GM04504 (cell line): ENCODE measurements around the gene CDH4.

ENCODE experiments used
- DNase-seq: peaks from one replicate; pipeline ENCODE4 v3.0.0-alpha.2; 2012; ENCODE audit warnings: low read depth

CDH4 gene

DNA sequence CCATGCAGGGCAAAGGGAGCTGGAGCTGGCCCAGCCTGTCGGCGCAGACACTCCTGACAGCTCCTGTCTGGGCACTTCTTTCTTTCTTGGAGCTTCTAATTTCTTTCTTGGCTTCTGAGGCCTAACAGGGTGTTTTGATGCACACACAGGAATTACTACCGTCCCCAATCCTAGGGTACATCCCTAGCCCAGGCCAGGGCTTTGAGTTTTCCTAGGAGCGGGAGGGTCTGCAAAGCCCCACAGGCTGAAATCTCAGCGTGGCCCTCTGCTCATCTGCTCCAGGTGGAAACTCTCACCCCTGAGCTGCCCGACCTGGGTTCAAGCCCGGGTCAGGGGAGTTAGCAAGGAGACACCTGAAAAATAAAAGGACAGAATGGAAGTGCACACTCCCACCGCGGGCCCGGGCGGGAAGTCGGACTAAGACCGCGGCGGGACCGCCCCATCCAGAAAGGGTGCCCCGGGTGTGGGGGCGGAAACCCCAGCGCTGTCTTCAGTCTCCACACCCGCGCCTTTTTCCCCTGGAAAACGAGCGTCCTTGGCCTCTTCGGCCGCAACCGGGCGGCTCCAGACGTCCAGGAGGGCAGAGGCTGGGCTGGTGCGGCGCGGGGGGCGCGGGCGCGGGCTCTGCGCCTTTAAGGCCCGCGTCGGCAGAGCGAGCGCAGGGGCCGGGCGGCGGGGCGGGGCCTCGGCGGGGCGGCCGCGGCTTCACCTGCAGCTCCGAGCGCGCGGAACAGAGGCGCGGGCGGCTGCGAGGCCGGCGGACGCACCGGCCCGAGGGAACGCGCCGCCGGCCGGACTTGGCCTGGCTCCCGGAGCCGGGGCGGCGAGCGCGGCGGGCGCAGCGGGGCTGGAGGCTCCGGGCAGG is at the start of gene CDH4:
TSS of gene CDH4 (plus strand) at position 733 of the 865 bp plus-strand sequence.
- DNase-seq, result no peak

DNA sequence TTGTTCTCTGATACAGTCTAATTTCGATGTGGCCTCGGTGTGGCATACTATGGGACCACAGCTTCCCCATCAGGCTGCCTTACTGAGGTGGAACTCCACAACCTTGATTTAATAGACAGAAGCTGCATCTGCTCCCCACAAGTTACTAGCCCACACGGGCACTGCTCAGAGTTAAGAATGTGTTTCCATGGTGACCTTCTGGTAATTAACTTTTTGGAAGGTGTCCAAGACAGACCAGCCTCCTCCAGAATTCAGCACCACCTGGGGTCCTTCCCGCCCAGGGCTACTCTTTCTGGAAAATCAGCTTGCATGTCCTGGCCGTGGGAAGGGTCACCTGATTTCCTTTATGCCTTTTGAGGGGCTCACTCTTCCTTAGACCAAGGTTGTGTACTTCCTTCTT is 48.7 kb upstream of the CDH4 start:
- no peak for DNase-seq

DNA sequence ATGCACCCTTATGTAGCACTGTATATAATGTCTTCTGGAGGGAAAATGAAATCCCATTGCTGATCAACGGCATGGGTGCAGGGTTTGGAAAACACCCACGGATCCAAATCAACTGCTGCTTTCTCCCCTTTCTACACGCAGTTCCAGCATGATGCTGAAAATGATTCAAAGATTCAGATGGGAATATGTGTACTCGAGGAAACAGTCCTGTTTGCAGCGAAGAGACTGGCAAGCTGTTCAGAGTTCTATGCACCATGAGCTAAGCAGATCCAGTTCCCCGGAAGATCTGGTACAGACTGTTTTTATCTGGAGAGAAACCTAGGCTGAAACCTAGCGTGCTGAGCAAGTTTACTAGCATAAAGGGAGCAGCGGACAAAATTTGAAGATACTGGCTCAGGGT is 47.9 kb upstream of the CDH4 start:
- no peak for DNase-seq

DNA sequence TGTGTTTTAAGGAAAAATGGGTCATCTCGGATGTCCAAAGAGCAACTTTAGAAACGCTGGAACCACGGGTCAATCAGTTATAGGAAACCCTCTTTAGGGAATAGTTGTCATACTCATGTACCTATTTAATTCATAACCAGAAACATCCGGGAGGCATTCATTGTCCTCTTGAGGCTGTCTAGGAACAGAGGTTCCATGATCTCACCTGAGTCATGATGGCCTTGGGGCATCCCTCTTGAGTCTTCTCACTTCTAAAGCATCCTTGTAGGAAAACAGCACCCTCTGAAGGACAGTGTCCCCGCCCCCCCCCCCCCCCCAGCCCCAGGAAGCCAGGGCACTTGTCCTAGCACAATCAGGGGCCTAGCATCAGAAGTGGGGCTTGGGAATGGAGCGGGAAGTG is 46.3 kb upstream of the CDH4 start:
- DNase-seq, result no peak

DNA sequence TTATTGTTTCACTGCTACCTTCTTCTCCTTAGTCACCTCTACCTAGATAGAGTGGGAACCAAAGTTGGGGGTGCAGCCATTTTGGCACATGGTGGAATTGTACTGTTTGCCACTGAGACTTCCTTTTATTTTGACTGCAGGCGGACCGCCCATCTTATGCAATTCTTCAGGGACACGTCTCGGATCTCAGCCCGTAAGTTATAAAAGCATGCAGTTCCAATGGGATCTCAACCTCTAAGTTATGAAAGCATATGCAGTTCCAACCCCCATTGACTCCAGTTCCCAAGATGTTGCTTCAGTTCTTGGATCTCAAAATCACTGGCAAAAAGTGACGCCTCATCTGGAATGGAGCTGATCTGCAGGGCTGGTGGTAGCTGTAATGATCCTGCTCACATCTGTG is 41.2 kb upstream of the CDH4 start:
- DNase-seq, result no peak

DNA sequence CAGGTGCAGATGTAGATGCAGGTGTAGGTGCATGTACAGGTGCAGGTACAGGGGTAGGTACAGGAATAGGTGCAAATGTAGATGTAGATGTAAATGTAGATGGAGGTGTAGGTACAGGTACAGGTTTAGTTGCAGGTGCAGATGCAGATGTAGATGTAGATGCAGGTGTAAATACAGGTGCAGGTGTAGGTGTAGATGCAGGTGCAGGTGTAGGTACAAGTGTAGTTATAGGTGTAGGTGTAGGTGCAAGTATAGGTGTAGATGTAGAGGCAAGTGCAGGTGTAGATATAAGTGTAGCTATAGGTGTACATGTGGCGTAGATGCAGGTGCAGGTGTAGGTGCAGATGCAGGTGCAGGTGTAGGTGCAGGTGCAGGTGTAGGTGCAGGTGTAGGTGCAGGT is 34.2 kb upstream of the CDH4 start:
- DNase-seq, result no peak

DNA sequence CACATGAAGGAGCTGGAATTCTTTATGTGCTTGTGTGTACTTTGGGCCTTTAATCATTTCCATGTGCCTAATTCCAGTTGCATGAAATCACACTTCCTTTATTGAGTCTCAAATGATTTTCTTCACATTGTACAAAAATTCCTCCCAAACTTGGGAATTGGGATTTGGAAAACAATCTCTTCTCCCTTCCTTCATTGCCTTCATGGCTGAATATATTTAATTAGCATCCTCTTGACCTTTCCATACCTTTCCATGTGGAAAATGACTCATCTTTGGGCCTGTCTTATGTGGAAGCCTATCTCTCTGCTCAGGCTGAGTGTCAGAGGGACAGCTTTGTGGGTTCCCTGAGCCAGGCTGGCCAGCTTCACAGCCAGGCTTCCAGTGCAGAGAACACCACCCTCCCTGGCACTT is 33.0 kb upstream of the CDH4 start:
- peak; percentile 39 for DNase-seq

DNA sequence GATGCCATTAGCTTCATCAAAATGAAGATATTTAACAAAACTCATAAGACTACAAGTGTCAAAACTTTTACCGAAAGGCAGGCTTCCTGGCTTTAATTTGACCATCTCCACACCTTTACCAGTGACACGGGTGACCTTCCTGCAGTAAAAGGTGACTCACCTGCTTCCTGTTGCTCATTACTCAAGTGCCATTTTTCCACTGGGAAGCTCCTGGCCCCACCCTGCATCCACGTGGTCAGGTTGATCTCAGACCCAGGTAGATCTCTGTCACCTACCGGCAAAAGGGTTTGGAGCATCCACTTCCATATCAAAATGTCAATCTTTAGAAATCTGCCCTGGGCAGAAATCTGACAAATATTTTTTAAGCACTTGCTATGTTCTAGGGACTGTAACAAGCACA is 31.9 kb upstream of the CDH4 start:
- DNase-seq, result no peak

DNA sequence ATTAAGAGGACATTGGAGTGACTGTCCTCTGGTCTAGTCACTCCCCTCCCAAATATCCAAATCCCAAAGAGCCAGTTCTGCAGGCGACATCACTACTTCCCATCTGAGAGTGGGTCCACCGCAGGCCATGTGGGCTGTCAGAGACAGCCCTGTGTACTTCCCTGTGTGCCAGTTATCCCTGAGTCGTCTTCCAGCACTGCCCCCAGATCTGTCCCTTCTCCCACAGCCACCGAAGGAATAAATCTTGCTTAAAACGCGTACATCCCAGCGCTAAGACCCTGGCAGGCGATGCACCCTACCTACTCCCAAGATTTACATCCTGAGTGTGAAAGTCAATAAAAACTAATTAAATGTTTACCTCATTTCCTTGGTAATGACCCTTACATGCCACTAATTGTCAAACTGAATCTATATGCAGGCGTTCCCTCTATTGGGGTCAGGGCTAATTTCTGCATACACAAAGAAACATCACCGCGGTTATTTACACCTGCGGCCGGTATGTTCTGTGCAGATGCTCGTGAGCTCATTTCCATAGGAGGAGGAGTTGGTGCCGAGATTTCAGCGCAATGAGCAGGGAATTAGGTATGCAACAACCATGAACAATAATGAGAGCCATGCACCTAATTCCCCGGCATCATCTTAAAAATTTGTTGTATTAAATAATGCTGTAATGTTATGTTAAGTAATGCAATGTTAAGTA is 31.3 kb upstream of the CDH4 start:
- DNase-seq, result no peak

DNA sequence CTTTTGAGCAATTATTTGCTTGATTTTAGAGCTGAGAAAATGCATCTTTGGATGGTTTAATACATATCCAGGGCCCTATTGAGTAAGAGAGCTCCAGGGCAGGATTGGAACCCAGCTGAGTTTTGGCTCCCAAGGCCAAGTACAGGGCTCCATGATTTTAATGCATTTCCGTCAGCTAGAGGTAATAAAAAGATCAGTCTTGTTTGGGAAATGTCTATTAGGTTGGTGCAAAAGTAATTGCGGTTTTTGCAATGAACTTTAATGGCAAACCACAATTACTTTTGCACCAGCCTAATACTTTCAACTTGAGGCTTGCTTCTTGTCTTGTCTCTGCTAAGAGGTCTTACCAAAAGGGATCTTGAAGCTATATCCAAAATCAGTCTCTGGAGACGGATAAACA is 29.4 kb upstream of the CDH4 start:
- DNase-seq, result no peak

DNA sequence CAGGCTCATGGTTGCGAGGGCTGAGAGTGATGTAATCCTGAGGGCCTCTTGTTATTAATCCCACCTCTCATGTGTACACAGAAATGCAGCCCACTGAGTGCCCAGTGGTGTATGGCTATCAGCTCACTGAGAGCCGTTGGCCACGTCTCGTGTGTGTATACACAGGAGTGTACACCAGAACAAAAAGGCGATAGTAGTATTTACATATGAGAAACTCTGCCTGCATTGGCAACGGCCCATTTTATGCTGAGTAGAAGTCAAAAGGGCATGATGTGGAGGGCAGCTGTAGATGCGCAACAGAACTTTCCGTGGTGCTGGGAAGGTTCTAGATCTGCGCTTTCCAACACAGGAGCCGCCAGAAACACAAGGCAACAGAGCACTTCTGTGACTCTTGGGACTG is 28.9 kb upstream of the CDH4 start:
- DNase-seq, result no peak

DNA sequence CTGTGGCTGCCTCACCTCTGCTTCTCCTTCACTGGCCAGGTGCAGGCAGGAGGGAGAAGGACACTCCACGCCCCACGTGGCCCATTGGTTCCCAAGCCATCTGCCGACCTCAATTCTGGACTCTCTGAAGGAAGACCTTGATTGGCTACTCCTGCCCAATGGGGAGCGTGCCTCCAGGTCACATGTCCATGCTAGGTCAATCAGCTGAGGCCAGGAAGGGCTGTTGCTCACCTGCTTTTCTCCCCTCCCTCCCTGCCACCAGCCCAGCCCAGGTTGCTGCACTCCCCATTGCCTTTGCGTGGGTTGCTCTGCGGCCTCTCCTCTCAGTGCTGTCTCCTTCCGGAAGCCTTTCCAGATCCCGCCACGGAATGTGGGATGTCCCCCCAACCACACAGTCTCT is 21.9 kb upstream of the CDH4 start:
- DNase-seq, result no peak

DNA sequence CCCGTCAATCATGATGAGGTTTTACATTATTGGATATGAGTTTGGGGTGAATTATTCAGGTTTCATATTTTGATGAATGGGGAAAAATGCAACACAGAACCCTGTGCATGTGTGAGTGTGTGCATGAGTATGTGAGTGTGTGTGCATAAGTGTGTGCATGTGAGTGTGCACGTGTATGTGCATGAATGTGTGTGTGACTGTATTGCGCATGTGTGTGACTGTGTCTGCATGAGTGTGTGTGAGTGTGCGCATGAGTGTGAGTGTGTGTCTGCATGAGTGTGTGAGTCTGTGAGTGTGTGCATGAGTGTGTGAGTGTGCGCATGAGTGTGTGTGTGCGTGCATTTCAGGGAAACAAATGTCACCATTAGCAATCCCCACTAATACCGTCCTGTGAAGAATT is 18.5 kb upstream of the CDH4 start:
- DNase-seq, result no peak

DNA sequence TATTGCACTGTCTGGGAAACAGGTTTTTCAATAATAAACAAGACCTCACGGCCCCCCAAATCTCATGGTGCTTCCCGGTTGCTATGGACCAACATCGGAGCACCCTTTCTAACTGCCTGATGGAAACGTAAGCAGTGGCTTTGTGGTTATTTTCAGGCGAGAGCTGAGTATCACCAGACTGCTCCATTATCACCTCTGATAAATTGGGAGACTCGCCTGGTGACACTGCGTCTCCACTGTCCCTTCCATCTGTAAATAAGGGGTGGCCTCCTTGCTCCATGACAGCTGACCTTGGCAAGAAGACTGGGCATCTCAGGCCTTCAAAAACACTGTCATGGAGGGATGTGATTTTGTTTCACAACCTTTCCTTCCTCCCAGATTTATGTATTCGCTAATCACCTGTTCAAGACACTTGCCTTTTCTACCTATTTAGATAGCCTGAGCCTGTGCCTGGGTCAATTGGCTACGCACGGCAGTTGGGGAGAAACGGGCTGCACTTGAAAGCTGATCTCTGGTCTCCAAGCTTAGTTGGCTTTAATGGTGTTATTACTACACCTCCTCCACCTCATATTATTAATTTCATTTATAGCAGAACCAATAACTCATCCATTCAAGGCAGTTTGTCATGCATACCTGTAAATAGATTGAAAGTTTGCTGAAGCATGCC is 17.7 kb upstream of the CDH4 start:
- DNase-seq, result no peak

DNA sequence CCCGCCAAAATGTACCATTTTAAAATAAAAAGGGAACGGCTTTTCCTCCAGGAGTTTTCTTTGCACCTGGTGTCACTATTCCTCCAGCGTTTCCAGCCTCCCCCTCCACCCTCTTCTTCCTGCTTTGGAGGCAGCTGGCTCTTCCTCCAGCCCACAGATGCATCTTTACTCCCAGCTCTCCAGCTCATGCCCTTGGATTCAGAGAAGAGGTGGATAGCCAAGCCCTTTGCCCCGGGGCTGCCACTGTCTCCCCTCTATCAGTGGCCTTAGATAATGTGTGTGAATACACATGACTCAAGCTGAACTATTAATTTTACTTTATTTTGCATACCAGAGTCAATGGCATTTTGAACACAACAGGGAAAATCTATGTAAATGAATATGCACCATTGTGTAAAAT is 15.3 kb upstream of the CDH4 start:
- no peak for DNase-seq

DNA sequence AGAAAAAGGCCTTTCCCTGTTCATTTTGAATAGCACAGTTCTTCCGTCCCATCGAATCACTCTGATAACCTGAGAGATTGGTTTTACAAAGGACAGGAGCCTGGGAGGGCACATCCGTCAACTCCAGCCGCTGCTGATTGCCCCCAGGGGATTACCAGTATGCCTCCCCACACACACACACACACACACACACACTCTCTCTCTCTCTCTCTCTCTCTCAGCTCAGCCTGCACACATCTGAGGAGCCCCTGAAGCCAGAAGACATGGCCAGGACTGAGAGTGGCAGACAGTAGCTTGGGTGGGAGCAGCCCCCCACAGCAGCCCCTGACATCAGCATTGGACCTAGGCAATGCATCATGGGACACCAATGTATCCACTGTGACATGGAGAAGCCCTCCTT is 13.2 kb upstream of the CDH4 start:
- DNase-seq, result no peak

DNA sequence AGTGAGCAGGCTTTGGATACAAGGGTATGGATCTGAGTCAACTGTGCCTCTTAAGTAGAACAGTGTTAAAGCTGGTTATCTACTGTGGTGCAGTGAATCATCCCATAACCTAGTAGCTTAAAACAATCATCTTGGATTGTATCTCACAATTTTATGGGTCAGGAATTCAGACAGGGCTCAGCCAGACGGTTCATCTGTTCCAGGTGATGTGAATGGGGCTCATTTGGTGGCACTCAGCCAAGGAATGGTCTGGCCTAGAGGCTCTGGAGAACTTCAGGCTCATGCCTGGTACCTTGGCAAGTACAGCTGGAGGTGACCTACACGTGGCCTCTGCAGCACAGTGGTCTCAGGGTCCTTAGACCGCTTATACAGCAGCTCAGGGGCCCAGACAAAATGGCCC is 11.2 kb upstream of the CDH4 start:
- DNase-seq, result no peak

DNA sequence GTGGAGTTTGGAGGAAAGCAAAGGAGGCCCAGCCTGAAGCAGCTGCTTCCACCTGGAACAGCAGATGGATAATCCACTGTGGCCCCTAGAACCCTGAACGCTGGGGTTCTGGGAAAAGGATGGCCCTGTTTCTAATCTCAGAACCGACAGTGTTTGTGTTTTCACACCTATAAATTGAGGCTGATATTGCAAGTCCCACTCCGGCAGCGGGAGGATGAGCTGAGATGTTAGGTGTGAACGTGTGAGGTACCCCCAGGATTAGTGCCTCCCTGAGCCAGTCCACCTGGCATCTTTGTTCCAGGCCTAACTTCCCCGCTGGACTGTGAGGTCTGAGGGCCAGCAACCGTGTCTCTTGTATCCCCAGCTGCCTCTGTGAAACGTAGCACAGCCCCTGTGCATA is 7.8 kb upstream of the CDH4 start:
- no peak for DNase-seq

DNA sequence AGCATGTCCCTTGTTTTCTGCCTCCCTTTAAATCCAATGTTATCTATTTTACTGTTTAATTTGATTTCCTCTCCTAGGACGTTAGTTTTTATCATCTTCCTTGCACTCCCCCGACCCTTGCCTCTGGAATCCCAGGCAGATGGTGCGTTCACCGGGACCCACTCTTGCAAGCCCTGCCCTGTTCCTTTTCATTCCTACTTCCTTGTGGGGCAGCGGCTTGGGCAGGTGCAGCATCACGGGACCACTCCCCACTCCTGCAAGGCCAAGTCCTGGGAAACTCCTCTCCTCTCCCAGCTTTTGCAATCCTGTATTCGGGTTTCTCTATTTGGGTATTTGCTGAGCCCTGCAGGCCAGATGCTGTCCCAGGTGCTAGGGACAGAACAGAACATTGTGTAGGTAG is 5.8 kb upstream of the CDH4 start:
- DNase-seq, result no peak

DNA sequence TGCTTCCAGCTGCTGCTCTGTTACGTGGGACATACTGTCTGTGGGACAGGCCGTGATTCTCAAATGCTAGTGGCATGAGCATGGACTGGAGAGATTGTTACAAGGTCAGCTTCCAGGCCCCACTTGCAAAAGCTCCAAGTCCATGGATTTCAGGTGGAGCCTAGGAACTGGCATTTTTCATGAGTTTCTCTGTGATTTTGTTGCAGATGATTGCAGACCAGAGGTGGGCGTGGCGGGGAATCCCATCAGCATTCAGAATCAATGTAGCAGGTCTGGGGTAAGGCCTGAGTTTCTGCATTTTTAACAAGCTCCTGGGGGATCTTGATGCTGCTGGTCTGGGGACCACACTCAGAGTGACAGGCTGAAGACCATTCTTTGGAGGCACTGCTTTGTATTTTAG is 2.4 kb upstream of the CDH4 start:
- DNase-seq, result no peak

DNA sequence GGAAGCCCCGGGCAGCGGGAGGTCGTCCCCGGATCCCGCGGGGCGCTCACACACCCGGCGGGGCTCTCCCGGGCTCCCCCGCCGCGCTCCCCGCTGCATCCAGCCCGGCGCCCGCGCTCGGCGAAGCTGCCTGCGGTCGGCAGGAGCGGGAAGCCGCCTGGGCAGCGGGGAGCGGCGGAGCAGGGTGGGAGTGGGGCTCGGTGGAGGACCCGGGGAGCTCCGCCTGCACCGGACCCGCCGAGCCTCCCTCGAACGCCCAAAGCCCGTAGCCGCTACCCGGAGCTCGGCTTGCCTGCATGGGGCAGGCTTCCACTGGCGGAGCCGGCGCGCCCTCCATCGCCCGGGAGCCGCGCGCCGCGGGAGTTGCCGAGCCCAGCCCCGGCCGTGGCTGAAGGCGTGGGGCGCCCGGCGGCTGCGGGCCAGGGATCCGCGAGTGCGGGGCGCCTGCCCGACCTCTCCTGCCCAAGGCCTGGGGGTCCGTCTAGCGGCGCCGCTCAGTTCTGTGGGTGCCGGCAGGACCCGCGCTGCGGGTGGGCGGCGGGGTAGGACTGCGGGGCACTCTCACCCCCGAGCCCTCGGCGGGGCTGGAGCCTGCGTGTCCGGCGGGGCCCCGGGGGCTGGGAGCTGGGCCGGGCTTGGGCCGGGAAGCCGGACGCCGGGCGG is 671 bp downstream of the CDH4 start:
- DNase-seq, result no peak

DNA sequence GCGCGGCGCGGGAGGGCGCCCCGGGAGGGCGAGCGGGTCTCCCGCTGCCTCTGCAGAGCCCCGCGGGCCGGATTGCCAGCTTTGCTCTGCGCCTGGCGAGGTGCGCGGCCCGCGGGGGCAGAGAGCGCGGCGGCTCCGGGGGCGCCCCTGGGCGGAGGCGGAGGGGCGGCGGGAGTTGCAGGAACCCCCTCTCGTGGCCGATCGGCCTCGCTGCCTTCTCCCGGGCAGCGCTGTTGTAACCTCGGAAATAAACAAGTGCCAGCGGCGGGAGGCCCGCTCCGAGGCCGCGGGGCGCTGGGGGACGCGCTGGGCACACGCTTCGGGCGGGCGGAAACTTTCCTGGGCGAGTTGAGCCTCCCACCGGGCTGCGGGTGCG is 1.2 kb downstream of the CDH4 start:
- no peak for DNase-seq
